Mammary epithelial cell (primary cell): ENCODE data around the gene SNRPD3.

Experiments
- CTCF ChIP-seq, 2 donors: IDR thresholded peaks in 1 of 2; conservative IDR thresholded peaks in 1 of 2; 2 replicates each; pipeline ENCODE4 v1.5.1; 2011 to 2012; ENCODE audit warnings: inconsistent platforms in 2 of 2, low read length in 2 of 2, mild to moderate bottlenecking in 2 of 2, control low read depth in 1 of 2, low read depth in 1 of 2; ENCODE audit not compliant: insufficient read depth in 1 of 2; ENCODE audit errors: extremely low read depth in 1 of 2
- EZH2 ChIP-seq: IDR thresholded peaks from 2 replicates; pipeline ENCODE4 v1.6.1; 2012; ENCODE audit warnings: low read length, inconsistent platforms, borderline replicate concordance

- TF ChIP-seq CTCF (conservative IDR thresholded peaks at IDR 0.05 in 1 of 2, IDR thresholded peaks at IDR 0.05 in 1 of 2; ENCODE audit: extremely low read depth in 1 of 2, insufficient read depth in 1 of 2, low read depth in 1 of 2, low read length in 2 of 2) (no peak), EZH2 (no peak)
Measured at GRCh38 chr22:24512043-24512442, 43.8 kb upstream of the SNRPD3 start.
